OCI-LY7 (cell line): ENCODE data around the gene PLEKHG4. TPM values are rescaled to one million over a fixed set of nuclear protein-coding genes. Genes with fewer than 3 reads are reported as not detected.

Experiments used
- BruUV-seq: library from RNA; stranded (reverse); fragments of 400-500 nt; replicated peaks from 2 replicates; lab custom pipeline; 2021; lab: Mats Ljungman, UMichigan
- CTCF ChIA-PET: fragments of 300-600 bp; sonication (Branson Sonifier 250); formaldehyde crosslinking; loops from one replicate; lab custom pipeline; 2022; ENCODE audit warnings: antibody characterized with exemption; ENCODE audit not compliant: unreplicated experiment; lab: Charles Lee
- POLR2A ChIA-PET: fragments of 300-600 bp; sonication (Branson Sonifier 250); formaldehyde crosslinking; loops from one replicate; lab custom pipeline; 2022; ENCODE audit warnings: antibody characterized with exemption; lab: Charles Lee
- DNase-seq: peaks from one replicate; pipeline ENCODE4 v3.0.0-alpha.2; 2015; ENCODE audit warnings: low spot score
- H2AFZ ChIP-seq: fragments of 200-600 bp; sonication (generic), shearing (Covaris generic); 2 replicates; pipeline ENCODE4 v1.6.1; 2014; ENCODE audit warnings: mild to moderate bottlenecking, antibody characterized with exemption, low read length, moderate library complexity
- H3K27ac ChIP-seq: fragments of 200-600 bp; sonication (generic); 2 replicates; pipeline ENCODE4 v1.5.1; 2014; ENCODE audit warnings: mixed run types, low read depth, mild to moderate bottlenecking, moderate library complexity, low read length, inconsistent platforms; ENCODE audit not compliant: poor library complexity, severe bottlenecking
- H3K36me3 ChIP-seq: fragments of 200-600 bp; sonication (generic); 2 replicates; pipeline ENCODE4 v1.6.1; 2014; ENCODE audit warnings: mild to moderate bottlenecking, antibody characterized with exemption, low read length, moderate library complexity, mixed read lengths; ENCODE audit not compliant: insufficient read depth
- H3K4me1 ChIP-seq: fragments of 200-600 bp; sonication (generic); 2 replicates; pipeline ENCODE4 v1.5.1; 2014; ENCODE audit warnings: mild to moderate bottlenecking, low read length; ENCODE audit not compliant: insufficient read depth, poor library complexity, severe bottlenecking
- H3K4me2 ChIP-seq: fragments of 200-600 bp; sonication (generic); 2 replicates; pipeline ENCODE4 v1.6.1; 2014; ENCODE audit warnings: mild to moderate bottlenecking, low read length
- H3K4me3 ChIP-seq: fragments of 200-600 bp; sonication (generic); 2 replicates; pipeline ENCODE4 v1.5.1; 2014; ENCODE audit warnings: mild to moderate bottlenecking, low read depth, low read length; ENCODE audit not compliant: poor library complexity, severe bottlenecking
- H3K79me2 ChIP-seq: fragments of 200-600 bp; sonication (generic); 2 replicates; pipeline ENCODE4 v1.6.1; 2016; ENCODE audit warnings: low read depth, mild to moderate bottlenecking, low read length, moderate library complexity, mixed read lengths; ENCODE audit not compliant: insufficient read depth
- H3K9me2 ChIP-seq: fragments of 200-600 bp; sonication (generic); 2 replicates; pipeline ENCODE4 v1.6.1; 2016; ENCODE audit warnings: mild to moderate bottlenecking, low read length, mixed read lengths; ENCODE audit not compliant: insufficient read depth
- H3K9me3 ChIP-seq: fragments of 200-600 bp; sonication (generic); 2 replicates; pipeline ENCODE4 v1.6.1; 2014; ENCODE audit warnings: mild to moderate bottlenecking, mixed run types, low read length, mixed read lengths
- H4K20me1 ChIP-seq: fragments of 200-600 bp; sonication (generic); 2 replicates; pipeline ENCODE4 v1.6.1; 2014; ENCODE audit warnings: mild to moderate bottlenecking, antibody characterized with exemption, low read length, moderate library complexity, mixed read lengths; ENCODE audit not compliant: insufficient read depth
- EZH2phosphoT487 ChIP-seq: fragments of 200-600 bp; sonication (generic); IDR thresholded peaks from 2 replicates; pipeline ENCODE4 v1.6.1; 2018; ENCODE audit warnings: low read depth, borderline replicate concordance, mild to moderate bottlenecking, mixed run types, antibody characterized with exemption, low read length, moderate library complexity, mixed read lengths
- intact Hi-C: fragments of 100-400 bp; cut with micrococcal nuclease; formaldehyde crosslinking; loops from one replicate; pipeline ENCODE4 v1.10.0; 2022; ENCODE audit not compliant: unreplicated experiment
- total RNA-seq, 2 experiments: library from RNA; depleted of rRNA in 1 of 2; stranded (reverse); fragments of >200 nt in 1 of 2; shearing (Covaris generic) in 1 of 2; gene quantifications; 2 replicates each; pipeline ENCODE4 v1.2.3, GENCODE V29; 2014 to 2022
- TF ChIP-seq, protein P1 (sequence below): fragments of 200-600 bp; sonication (generic); conservative IDR thresholded peaks from 2 replicates; pipeline ENCODE4 v1.5.1; 2014; ENCODE audit warnings: mild to moderate bottlenecking, antibody characterized with exemption, low read length, moderate library complexity, mixed read lengths

Gene PLEKHG4
- total RNA-seq, 2 experiments from 2014 or later: 0.51 TPM; not detected in 1

DNA sequence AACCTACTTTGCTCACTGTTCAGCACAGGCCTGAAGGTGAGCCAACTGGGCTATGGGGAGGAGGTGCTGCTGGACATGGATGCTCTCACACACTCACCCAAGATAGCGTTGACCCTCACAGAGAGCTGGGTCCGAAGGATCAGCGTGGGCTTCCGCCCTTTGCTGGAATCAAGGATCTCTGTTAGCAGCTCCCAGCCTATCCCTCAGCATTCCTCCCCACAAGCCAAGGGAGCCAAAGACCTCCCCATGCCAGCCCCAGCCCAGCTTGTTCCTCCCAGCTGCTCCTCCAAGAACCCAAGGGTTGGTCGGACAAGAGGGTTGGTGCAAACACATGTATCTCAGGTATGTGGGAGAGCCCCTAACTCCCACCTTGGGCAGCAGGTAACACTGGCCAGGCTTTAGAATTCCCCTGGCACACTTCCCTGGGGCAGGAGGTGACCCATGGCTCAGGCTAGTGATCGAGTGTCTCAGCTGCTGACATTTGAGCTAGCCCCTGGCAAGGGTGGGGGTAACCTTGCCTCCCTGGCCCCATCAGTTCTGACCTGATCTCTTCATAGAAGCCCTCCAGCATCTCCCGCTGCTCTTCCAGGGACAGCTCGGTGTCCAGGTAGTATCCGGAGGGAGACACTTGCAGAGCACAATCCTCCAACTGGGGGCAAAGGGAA is 40.4 kb upstream of the PLEKHG4 start:
- no peak overlapping the region for H3K27ac ChIP-seq
- ChIA-PET CTCF (interaction anchor here (1.7 kb wide), 1 partner anchor 12 kb away, joined by 3 read pairs; the partner anchor contains the start of gene TMEM208), POLR2A (interaction anchor here (0.5 kb wide), 1 partner anchor 169 kb away, joined by 3 read pairs; no protein-coding TSS in a partner anchor)
- BruUV-seq: no TSS peak
- H3K9me2 ChIP-seq: no peaks in the 10 kb centered on the region
- no peak for TF ChIP-seq EZH2phosphoT487
- TF ChIP-seq, protein P1, sequence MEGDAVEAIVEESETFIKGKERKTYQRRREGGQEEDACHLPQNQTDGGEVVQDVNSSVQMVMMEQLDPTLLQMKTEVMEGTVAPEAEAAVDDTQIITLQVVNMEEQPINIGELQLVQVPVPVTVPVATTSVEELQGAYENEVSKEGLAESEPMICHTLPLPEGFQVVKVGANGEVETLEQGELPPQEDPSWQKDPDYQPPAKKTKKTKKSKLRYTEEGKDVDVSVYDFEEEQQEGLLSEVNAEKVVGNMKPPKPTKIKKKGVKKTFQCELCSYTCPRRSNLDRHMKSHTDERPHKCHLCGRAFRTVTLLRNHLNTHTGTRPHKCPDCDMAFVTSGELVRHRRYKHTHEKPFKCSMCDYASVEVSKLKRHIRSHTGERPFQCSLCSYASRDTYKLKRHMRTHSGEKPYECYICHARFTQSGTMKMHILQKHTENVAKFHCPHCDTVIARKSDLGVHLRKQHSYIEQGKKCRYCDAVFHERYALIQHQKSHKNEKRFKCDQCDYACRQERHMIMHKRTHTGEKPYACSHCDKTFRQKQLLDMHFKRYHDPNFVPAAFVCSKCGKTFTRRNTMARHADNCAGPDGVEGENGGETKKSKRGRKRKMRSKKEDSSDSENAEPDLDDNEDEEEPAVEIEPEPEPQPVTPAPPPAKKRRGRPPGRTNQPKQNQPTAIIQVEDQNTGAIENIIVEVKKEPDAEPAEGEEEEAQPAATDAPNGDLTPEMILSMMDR: no peak
- intact Hi-C loops: no loop called here
- no peak overlapping the region for H2AFZ ChIP-seq
- H3K4me1 ChIP-seq: peaks cover 28% of the 10 kb centered on the region
- no peak for DNase-seq
- H3K36me3 ChIP-seq: peaks cover 21% of the 10 kb centered on the region; the same call in 1 of the 2 replicates
- no peak overlapping the region for H3K4me2 ChIP-seq
- no peaks in the 10 kb centered on the region for H3K79me2 ChIP-seq
- no peaks in the 10 kb centered on the region for H3K9me3 ChIP-seq
- no peak overlapping the region for H3K4me3 ChIP-seq
- no peaks in the 10 kb centered on the region for H4K20me1 ChIP-seq

DNA sequence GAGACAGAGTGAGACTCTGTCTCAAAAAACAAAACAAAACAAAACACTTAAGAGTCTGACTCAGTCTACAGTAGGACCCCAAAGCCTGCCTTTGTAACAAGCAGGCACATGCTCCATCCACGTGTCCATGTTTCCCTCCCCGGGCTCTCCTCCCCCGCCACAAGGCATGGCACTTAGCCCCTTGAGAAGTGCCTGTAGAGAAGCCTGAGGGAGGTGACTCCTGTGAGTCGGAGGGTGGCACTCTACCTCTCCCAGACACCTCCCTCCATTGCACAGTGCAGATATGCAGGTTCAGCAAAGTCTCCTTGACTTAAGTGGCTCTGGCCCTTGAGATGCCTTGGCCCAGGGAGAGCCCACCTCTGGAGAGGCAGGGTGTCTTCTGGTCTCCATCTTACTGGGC is 38.8 kb upstream of the PLEKHG4 start:
- BruUV-seq: no TSS peak
- Histone ChIP-seq H3K9me3 (no peaks in the 10 kb centered on the region), H3K27ac (no peak overlapping the region), H3K4me1 (peaks cover 43% of the 10 kb centered on the region), H3K9me2 (no peaks in the 10 kb centered on the region), H3K4me2 (no peak overlapping the region), H2AFZ (no peak overlapping the region), H3K36me3 (peaks cover 21% of the 10 kb centered on the region; the same call in 1 of the 2 replicates), H3K4me3 (no peak overlapping the region), H4K20me1 (no peaks in the 10 kb centered on the region), H3K79me2 (no peaks in the 10 kb centered on the region; the same call in 1 of the 2 replicates)
- CTCF ChIA-PET: no interaction called here
- intact Hi-C loops: no loop called here
- no peak for TF ChIP-seq EZH2phosphoT487
- TF ChIP-seq, protein P1: no peak
- no peak for DNase-seq
- POLR2A ChIA-PET: interaction anchor here (0.7 kb wide), 2 partner anchors 242 to 288 kb away, joined by 3 to 9 read pairs; no protein-coding TSS in a partner anchor
